Endodermal cell (in vitro differentiated cells): Measurements from ENCODE around the gene EIF2AK3. TPM values are rescaled to one million over a fixed set of nuclear protein-coding genes. Genes with fewer than 3 reads are reported as not detected.

ENCODE experiments used
- DNase-seq: peaks from one replicate; pipeline ENCODE4 v3.0.0-alpha.2; 2017
- H3K27ac ChIP-seq: 2 replicates; pipeline ENCODE4 v1.5.1; 2013; ENCODE audit warnings: mild to moderate bottlenecking, low read depth, low read length, moderate library complexity
- H3K27me3 ChIP-seq: 2 replicates; pipeline ENCODE4 v1.6.1; 2013; ENCODE audit warnings: mild to moderate bottlenecking, low read length, moderate library complexity; ENCODE audit not compliant: insufficient read depth, control insufficient read depth, poor library complexity, severe bottlenecking
- H3K36me3 ChIP-seq: 2 replicates; pipeline ENCODE4 v1.7.0; 2013; ENCODE audit warnings: mild to moderate bottlenecking, low read length, moderate library complexity; ENCODE audit not compliant: control insufficient read depth, insufficient read depth
- H3K4me1 ChIP-seq: one replicate; pipeline ENCODE4 v1.7.0; 2013; ENCODE audit warnings: low read length; ENCODE audit not compliant: control insufficient read depth, insufficient read depth
- H3K4me3 ChIP-seq: 2 replicates; pipeline ENCODE4 v1.5.1; 2013; ENCODE audit warnings: mild to moderate bottlenecking, low read length, moderate library complexity
- H3K9ac ChIP-seq: 2 replicates; pipeline ENCODE4 v1.6.1; 2013; ENCODE audit warnings: mild to moderate bottlenecking, low read length, moderate library complexity; ENCODE audit not compliant: poor library complexity, severe bottlenecking; ENCODE audit errors: extremely low read depth
- H3K9me3 ChIP-seq: 2 replicates; pipeline ENCODE4 v1.6.1; 2013; ENCODE audit warnings: mild to moderate bottlenecking, low read length, moderate library complexity; ENCODE audit not compliant: control insufficient read depth
- H3K27ac Mint-ChIP-seq: 2 replicates; pipeline ENCODE4 v1.8.0; 2020; ENCODE audit warnings: mixed read lengths
- H3K27me3 Mint-ChIP-seq: 2 replicates; pipeline ENCODE4 v1.8.0; 2021; ENCODE audit warnings: mild to moderate bottlenecking, mixed read lengths; ENCODE audit not compliant: insufficient read depth
- H3K36me3 Mint-ChIP-seq: 2 replicates; pipeline ENCODE4 v1.8.0; 2020; ENCODE audit warnings: low read depth, mixed read lengths
- H3K4me1 Mint-ChIP-seq: 2 replicates; pipeline ENCODE4 v1.8.0; 2020; ENCODE audit warnings: mixed read lengths
- H3K4me3 Mint-ChIP-seq: 2 replicates; pipeline ENCODE4 v1.8.0; 2020; ENCODE audit warnings: mild to moderate bottlenecking, moderate library complexity, mixed read lengths
- H3K9me3 Mint-ChIP-seq: 2 replicates; pipeline ENCODE4 v1.8.0; 2020; ENCODE audit warnings: mild to moderate bottlenecking, mixed read lengths
- WGBS, 2 experiments: methylation state at CpG; one replicate each; pipeline versions ENCODE4 v1.1.5 to v1.1.7; 2013; ENCODE audit warnings: missing lambda C conversion rate in 2 of 2, mixed read lengths in 1 of 2; ENCODE audit not compliant: insufficient coverage in 1 of 2, insufficient read length in 1 of 2; 5-methylcytosine and 5-hydroxymethylcytosine counted together
- total RNA-seq, 2 donors: library from RNA; stranded (reverse); fragmentation: NEBNext Ultra II Directional in 1 of 2; extraction: Animal tissue kit (Norgen Biotek cat#: 25700) in 1 of 2; gene quantifications; 2 replicates in 1 of 2; 3 replicates in 1 of 2; pipeline ENCODE4 v1.2.1, GENCODE V29; 2021
- TF ChIP-seq, protein P1 (sequence below): fragments of 200-600 bp; sonication (generic); conservative IDR thresholded peaks from 2 replicates; pipeline ENCODE4 v1.5.0; 2021; ENCODE audit warnings: antibody characterized with exemption, mild to moderate bottlenecking

EIF2AK3 gene
- total RNA-seq, 2 donors from 2014 or later, result 26.3 to 45.2 TPM

DNA sequence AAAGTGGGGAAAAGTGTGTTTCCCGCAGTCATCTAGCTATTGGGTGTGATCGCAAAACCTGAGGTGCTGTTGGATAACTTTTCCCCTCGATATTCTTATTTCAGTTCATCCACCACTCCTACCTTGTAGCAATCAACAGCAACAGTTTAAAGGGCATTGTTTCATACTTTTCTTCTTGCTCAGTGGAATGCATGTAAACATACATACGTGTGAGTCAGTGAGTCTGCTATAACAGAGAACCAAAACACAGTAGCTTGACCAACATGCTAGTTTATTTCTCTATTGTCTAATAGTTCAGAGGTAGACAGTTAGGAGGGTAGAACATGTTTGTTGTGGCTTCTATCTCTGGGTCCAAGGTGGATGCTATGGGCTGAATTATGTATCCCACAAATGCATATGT lies 97.2 kb downstream of the EIF2AK3 start:
- 97% methylated on average over 4 of the region's 4 CpGs; no CpG with 5 or more reads in 1 of the 2 experiments for WGBS, 2 experiments
- H3K27me3 Mint-ChIP-seq, result peaks cover 42% of the 10 kb centered on the region

DNA sequence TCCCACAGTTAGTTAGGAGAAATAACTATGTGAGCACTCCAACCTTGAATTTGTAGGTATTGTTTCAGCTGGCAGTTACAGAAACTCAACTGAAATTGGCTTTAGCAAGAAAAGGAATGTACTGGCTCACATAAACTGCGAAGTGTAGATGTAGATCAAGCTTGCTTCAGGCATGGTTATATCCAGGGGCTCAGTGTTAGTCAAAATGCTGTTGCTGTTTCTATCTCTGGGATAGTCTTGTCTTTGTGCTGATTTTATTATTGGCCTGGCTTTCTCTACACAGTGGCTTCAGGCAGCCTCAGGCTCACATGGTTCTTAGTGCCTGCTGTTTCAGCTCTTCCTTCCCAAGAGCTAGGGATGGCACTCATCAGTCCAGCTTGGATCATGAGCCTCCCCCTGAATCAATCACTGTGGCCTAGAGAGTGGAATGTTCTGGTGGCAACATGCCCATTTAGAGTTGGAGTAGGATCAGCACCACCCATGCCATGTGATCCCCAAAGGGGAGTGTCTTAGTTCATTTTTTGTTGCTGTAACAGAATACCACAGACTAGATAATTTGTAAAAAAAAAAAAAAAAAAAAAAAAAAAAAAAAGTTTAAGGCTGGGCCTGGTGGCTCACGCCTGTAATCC lies 105.7 kb downstream of the EIF2AK3 start:
- Mint-ChIP-seq H3K27me3 (peaks cover 85% of the 10 kb centered on the region), H3K4me3 (no peak overlapping the region), H3K4me1 (peaks cover 19% of the 10 kb centered on the region), H3K27ac (no peak overlapping the region), H3K36me3 (no peaks in the 10 kb centered on the region), H3K9me3 (no peaks in the 10 kb centered on the region)
- DNase-seq, result no peak
- Histone ChIP-seq H3K4me3 (no peak overlapping the region), H3K36me3 (no peaks in the 10 kb centered on the region), H3K4me1 (no peaks in the 10 kb centered on the region), H3K9ac (no peak overlapping the region), H3K27me3 (peaks cover 91% of the 10 kb centered on the region), H3K9me3 (no peaks in the 10 kb centered on the region), H3K27ac (no peak overlapping the region)
- TF ChIP-seq, protein P1, sequence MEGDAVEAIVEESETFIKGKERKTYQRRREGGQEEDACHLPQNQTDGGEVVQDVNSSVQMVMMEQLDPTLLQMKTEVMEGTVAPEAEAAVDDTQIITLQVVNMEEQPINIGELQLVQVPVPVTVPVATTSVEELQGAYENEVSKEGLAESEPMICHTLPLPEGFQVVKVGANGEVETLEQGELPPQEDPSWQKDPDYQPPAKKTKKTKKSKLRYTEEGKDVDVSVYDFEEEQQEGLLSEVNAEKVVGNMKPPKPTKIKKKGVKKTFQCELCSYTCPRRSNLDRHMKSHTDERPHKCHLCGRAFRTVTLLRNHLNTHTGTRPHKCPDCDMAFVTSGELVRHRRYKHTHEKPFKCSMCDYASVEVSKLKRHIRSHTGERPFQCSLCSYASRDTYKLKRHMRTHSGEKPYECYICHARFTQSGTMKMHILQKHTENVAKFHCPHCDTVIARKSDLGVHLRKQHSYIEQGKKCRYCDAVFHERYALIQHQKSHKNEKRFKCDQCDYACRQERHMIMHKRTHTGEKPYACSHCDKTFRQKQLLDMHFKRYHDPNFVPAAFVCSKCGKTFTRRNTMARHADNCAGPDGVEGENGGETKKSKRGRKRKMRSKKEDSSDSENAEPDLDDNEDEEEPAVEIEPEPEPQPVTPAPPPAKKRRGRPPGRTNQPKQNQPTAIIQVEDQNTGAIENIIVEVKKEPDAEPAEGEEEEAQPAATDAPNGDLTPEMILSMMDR, result no peak
- WGBS, 2 experiments, result 93% methylated on average over 2 of the region's 2 CpGs; no CpG with 5 or more reads in 1 of the 2 experiments

More for the DNA sequence above, 97.2 kb downstream of the EIF2AK3 start:
- DNase-seq, result no peak
- Histone ChIP-seq H3K4me3 (no peak overlapping the region), H3K27me3 (peaks cover 21% of the 10 kb centered on the region), H3K36me3 (no peaks in the 10 kb centered on the region), H3K9ac (no peak overlapping the region), H3K4me1 (no peaks in the 10 kb centered on the region), H3K9me3 (no peaks in the 10 kb centered on the region), H3K27ac (no peak overlapping the region)
- Mint-ChIP-seq H3K9me3 (no peaks in the 10 kb centered on the region), H3K27ac (no peak overlapping the region), H3K4me1 (no peaks in the 10 kb centered on the region), H3K36me3 (no peaks in the 10 kb centered on the region), H3K4me3 (no peak overlapping the region)
- TF ChIP-seq, protein P1, result no peak

DNA sequence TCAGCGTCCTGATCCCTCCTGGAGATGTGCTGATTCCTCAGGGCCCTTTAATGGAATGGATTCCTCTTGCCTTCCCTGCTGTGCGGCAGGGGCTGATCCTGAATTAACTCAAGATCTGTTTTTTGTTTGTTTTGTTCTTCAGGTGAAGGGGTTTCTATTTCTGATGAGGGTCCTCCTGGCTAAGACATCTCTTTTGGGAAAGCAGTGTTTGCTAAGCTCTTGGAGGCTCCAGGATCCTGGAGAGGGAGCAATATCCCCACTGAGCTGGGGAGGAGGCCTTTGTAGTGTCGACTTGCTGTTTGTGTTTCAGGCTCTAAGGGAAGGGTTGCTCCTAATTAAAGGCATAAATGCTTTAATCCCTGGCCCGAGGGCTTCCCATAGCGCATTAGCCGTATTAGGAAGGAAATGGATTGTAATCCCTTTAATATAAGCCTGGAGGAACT lies 109.5 kb downstream of the EIF2AK3 start:
- H3K4me3 Mint-ChIP-seq, result no peak overlapping the region

More for the DNA sequence above, 109.5 kb downstream of the EIF2AK3 start:
- DNase-seq, result peak; percentile 76
- Histone ChIP-seq H3K27ac (no peak overlapping the region), H3K4me3 (no peak overlapping the region), H3K36me3 (no peaks in the 10 kb centered on the region), H3K9ac (no peak overlapping the region), H3K4me1 (no peaks in the 10 kb centered on the region), H3K27me3 (peaks cover 85% of the 10 kb centered on the region), H3K9me3 (no peaks in the 10 kb centered on the region)
- H3K9me3 Mint-ChIP-seq, result no peaks in the 10 kb centered on the region
- TF ChIP-seq, protein P1, result no peak
- H3K36me3 Mint-ChIP-seq, result no peaks in the 10 kb centered on the region
- H3K4me1 Mint-ChIP-seq, result peaks cover 19% of the 10 kb centered on the region
- H3K27me3 Mint-ChIP-seq, result peaks cover 93% of the 10 kb centered on the region
- WGBS, 2 experiments, result 30 to 35% methylated on average over 5 to 6 of the region's 6 CpGs
- peak overlapping the region; percentile 80 for H3K27ac Mint-ChIP-seq

Other genes with a start within 250 kb of the EIF2AK3 start
- 1 to 10 TPM in 1 of 2 donors, under 1 TPM in 1; 0.93 to 2.8 TPM for gene FOXI3, start 174.8 kb downstream of the EIF2AK3 start, total RNA-seq
- 10 to 100 TPM; 16.2 to 26.0 TPM for gene RPIA, start 64.2 kb upstream of the EIF2AK3 start, total RNA-seq